Mesodermal cell (in vitro differentiated cells): ENCODE results near the gene PIGX.
"Not testable (repeated sequence)": the region's sequence is repeated elsewhere in the genome, so short reads cannot be mapped to it uniquely, and the experiment has no call there.

Experiments used
- H3K27ac ChIP-seq: 2 replicates; pipeline ENCODE4 v1.7.0; 2013; ENCODE audit warnings: mild to moderate bottlenecking, low read depth, low read length, moderate library complexity; ENCODE audit not compliant: severe bottlenecking
- H3K36me3 ChIP-seq: 2 replicates; pipeline ENCODE4 v1.7.1; 2013; ENCODE audit warnings: mild to moderate bottlenecking, low read length, moderate library complexity; ENCODE audit not compliant: control insufficient read depth, insufficient read depth
- H3K4me1 ChIP-seq: one replicate; pipeline ENCODE4 v1.7.1; 2013; ENCODE audit warnings: mild to moderate bottlenecking, low read length; ENCODE audit not compliant: insufficient read depth, control insufficient read depth, poor library complexity, severe bottlenecking
- H3K4me3 ChIP-seq: 2 replicates; pipeline ENCODE4 v1.7.0; 2013; ENCODE audit warnings: low read length, control low read depth, mild to moderate bottlenecking; ENCODE audit not compliant: insufficient read depth, poor library complexity, severe bottlenecking; ENCODE audit errors: extremely low read depth
- H3K9me3 ChIP-seq: 2 replicates; pipeline ENCODE4 v1.7.1; 2013; ENCODE audit warnings: mild to moderate bottlenecking, low read length, moderate library complexity; ENCODE audit not compliant: control insufficient read depth
- WGBS, 2 experiments: methylation state at CpG; one replicate each; pipeline ENCODE4 v1.1.5; 2013; ENCODE audit warnings: missing lambda C conversion rate in 2 of 2; ENCODE audit not compliant: insufficient coverage in 2 of 2; 5-methylcytosine and 5-hydroxymethylcytosine counted together

The PIGX gene

DNA sequence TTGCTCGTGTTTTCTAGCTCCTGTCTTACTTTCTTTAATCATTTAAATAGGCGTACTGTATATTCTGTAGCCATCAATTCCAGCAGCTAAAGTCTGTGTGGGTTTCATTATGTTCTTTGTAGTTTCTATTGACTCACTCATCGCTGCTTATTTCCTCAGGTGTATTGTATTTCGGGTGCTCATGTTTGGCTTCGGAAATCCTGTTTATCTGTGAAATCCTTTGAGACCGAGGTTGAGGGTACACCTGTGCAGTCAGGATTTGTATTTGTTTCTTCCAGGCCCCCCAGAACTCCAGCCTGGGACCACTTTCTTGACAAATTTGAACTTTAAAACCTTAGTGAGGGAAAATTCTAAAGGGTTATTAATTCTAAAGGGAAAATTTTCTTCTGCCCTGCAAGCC is 25.5 kb downstream of the PIGX start:
- Histone ChIP-seq H3K27ac (no peak overlapping the region), H3K9me3 (no peaks in the 10 kb centered on the region), H3K4me3 (no peak overlapping the region), H3K4me1 (no peaks in the 10 kb centered on the region), H3K36me3 (peaks cover 3% of the 10 kb centered on the region)
- 78 to 97% methylated on average over 5 of the region's 6 CpGs for WGBS, 2 experiments

DNA sequence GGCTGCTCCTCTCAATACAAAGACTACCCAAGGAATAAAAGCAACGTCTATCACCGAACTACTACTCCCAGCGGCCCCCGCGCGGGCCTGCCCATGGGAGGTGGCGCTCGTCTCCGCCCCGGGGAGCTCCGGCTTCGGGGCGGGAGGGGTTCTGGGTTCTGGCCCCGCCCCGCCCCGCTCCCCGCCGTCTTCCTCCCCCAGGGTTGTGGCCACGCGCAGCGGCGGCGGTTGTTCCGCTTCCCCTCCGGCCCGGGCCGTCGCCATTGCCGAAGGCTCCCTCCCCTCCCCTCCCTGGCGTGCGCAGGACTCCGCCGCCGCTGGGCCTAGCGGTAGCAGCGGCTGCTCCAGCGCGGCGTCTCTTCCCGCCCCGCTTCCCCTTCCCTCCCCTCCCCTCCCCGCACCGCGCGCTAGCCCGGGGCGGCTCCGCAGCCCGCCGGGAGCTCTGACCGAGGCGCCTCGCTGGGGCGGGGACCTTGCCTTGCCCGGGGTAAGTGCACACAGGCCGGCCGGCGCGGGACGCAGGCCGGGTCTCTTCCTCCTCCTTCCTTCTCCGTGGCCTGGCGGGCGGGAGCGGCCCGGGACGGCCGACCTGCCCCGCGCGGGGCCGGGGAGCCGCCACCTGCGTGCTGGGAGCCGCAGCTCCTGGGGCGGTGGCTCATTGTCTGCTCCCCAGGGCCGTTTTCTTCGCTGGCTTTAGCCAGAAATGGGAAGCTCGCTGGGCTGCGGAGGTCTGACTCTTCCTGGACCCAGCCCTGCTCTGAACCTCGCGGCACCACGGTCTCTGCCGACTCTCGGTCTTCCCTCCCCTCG is 27.7 kb downstream of the PIGX start, which contains the start of gene PAK2:
PAK2 (plus strand) TSS at position 187 of the 810 bp plus-strand sequence. CDS start 42,790 bp downstream, outside the sequence.
- Histone ChIP-seq H3K9me3 (no peaks in the 10 kb centered on the region), H3K36me3 (peaks cover 9% of the 10 kb centered on the region), H3K4me1 (no peaks in the 10 kb centered on the region), H3K4me3 (peak within 1 kb of the TSS; percentile 97), H3K27ac (peak within 1 kb of the TSS; percentile 94)
- WGBS, 2 experiments = 0% methylated on average over 40 to 57 of the region's 86 CpGs

DNA sequence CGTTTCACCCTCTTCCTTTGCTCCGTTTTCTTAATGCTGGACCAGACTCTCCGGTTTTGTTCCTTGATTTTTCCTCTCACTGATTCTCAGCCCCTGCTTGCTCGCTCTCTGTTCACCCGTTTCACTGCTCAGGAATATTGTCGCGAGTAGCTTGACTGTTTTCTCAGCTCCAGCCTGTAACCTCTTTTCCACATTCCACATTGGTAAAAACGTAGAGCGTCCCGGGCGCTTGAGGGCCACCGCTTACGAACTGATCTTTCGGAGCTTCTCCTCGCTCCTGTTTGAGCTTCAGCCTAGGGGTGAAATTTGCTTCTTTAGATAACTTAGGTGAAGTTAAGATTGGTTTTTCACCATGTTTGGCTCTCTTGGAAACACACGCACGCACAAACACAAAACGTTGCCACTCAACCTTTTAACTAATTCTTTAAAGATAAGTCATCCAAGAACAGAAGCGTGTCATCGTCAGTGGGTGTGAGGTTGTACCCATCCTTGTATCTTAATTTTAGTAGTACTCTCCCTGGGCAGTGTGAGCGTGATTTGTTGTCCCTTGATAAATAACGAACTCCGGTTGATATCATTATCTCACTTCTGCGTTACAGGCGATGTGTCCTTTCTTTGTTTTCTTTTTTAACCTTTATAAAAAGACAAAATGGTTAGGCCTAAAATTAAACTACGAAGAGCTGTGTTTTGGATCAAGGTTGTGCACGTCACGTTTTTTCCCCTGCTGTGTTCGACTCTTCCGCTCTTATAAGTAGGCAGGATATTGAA is 28.5 kb downstream of the PIGX start:
- Histone ChIP-seq H3K4me1 (no peaks in the 10 kb centered on the region), H3K27ac (peak overlapping the region; percentile 94), H3K36me3 (peaks cover 16% of the 10 kb centered on the region), H3K9me3 (no peaks in the 10 kb centered on the region), H3K4me3 (peak overlapping the region; percentile 97)
- WGBS, 2 experiments = 0% methylated on average over 7 to 11 of the region's 30 CpGs

DNA sequence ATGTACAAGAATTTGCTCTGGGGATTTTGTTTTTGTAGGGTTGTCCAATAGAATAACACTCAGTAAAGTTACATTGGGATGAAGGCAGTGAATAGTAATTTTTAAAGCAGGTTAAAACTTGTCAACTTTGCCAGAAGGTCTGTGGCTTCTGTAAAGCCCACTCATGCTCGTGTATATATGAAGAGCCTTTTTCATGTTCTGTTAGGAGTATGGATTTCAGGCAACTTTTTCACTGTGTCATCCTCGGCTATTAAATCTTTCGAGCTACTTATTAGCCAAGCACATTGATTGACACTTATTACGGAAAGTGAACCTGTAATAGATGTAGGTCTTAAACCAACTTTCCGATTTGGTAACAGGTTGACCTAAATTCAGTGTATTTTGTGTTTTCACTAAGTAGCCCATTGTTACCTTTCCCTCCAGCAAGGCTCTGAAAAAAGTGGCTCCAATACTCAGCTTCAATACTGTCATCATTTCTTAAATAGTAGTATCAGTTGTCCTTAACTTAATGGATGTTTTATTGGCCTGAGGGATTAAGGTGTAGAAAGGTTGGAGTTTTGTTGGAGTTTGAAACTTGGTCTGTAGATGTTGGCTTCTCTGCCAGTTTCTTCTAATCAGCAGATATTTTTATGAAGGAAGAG is 29.2 kb downstream of the PIGX start:
- H3K9me3 ChIP-seq = no peaks in the 10 kb centered on the region
- H3K4me1 ChIP-seq = no peaks in the 10 kb centered on the region
- WGBS, 2 experiments = 59 to 80% methylated on average over 1 to 3 of the region's 5 CpGs
- peaks cover 23% of the 10 kb centered on the region for H3K36me3 ChIP-seq
- H3K4me3 ChIP-seq = peak overlapping the region; percentile 97
- H3K27ac ChIP-seq = peak overlapping the region; percentile 94

DNA sequence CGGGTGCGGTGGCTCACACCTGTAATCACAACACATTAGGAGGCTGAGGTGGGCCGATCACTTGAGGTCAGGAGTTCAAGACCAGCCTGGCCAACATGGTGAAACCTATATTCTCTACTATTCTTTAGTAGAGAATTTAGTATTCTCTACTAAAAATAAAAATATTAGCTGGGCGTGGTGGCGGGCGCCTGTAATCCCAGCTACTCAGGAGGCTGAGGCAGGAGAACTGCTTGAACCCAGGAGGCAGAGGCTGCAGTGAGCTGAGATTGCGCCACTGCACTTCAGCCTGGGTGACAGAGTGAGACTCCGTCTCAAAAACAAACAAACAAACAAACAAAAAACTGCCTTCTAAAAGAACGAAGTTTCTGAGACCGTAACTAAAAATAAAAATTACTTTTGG is 31.4 kb downstream of the PIGX start:
- not testable (repeated sequence) for H3K27ac ChIP-seq
- 93 to 95% methylated on average over 2 to 5 of the region's 10 CpGs for WGBS, 2 experiments

DNA sequence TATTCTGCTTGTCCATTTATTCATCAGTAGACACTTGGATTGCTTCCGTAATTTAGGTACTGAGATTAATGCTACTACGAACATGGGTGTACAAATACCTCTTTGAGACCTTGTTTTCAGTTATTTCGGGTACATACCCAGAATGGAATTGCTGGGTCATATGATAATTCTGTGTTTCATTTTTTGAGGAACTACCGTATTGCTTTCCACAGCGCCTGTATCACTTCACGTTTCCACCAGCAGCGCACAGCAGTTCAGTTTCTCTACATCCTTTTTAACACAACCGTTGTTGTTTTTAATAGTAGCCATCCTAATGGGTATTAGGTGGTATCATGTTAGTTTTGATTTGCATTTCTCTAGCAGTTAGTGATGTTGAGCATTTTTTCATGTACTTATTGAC is 36.9 kb downstream of the PIGX start:
- Histone ChIP-seq H3K9me3 (peaks cover 10% of the 10 kb centered on the region), H3K36me3 (peaks cover 67% of the 10 kb centered on the region), H3K27ac (no peak overlapping the region), H3K4me3 (no peak overlapping the region), H3K4me1 (no peaks in the 10 kb centered on the region)
- 80 to 96% methylated on average over 3 to 7 of the region's 8 CpGs for WGBS, 2 experiments

More for the DNA sequence above, 31.4 kb downstream of the PIGX start:
- H3K4me3 ChIP-seq, H3K9me3 ChIP-seq, H3K4me1 ChIP-seq: not testable (repeated sequence)
- H3K36me3 ChIP-seq = peaks cover 35% of the 10 kb centered on the region

DNA sequence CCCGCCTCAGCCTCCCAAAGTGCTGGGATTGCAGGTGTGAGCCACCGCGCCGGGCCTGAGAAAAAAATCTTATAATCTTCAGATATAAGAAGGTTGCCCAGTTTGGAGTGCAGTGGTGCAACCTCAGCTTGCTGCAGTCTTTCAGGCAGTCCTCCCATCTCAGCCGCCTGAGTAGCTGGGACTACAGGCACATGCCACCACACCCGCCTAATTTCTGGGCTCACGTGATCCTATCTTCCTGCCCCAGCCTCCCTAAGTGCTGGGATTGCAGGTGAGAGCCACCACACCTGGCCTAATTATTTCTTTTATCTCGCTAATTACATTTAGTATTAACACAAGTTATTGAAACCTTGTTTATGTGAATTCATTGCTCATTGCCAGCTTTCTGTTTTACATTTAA is 41.0 kb downstream of the PIGX start:
- Histone ChIP-seq H3K36me3 (peaks cover 85% of the 10 kb centered on the region), H3K4me1 (no peaks in the 10 kb centered on the region), H3K4me3 (no peak overlapping the region), H3K9me3 (peaks cover 29% of the 10 kb centered on the region), H3K27ac (no peak overlapping the region)
- WGBS, 2 experiments = 93 to 100% methylated on average over 3 to 5 of the region's 8 CpGs

DNA sequence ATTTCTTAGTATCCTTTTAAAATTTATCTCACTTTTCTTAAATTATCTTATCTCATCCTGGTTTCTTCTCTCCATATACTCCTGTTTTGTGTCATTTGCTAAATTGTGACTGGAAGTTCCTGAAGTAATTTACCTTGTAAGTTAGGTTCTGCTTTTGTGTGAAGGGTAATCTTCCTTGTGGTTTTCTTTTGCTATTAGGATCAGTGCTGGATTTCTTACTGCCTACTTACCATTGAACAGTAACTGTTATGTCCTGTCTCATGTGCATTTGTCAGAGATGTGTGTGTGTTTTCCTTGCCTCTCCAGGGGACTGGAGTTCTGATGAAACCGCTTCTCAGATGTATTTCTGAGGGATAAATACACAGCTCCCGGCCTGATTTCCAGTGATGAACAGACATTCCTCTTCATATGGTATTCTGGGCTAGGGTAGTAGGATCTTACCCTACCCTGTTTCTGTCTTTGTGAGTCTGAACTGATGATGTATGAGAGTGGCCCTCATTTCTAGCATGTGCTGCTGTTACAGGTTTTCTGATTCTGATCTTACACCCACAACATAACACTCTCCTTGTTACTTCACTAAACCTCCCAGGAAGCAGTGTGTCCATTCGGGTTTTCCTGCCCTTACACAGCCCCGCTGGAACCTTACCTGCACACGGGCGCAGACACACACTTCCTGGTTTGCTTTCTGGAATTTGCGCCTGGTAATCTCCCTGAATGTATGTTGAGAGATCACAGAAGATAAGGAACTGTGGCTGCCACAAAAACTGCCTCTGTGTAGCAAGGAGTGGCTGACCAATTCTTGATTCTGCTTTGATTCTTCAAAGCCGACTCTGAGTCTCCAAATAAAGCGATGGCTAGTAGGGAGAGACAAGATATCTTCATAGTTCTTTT is 42.2 kb downstream of the PIGX start:
- H3K9me3 ChIP-seq = peaks cover 26% of the 10 kb centered on the region
- H3K4me1 ChIP-seq = no peaks in the 10 kb centered on the region
- no peak overlapping the region for H3K4me3 ChIP-seq
- 94 to 97% methylated on average over 8 to 9 of the region's 9 CpGs for WGBS, 2 experiments
- no peak overlapping the region for H3K27ac ChIP-seq
- H3K36me3 ChIP-seq = peaks cover 87% of the 10 kb centered on the region

DNA sequence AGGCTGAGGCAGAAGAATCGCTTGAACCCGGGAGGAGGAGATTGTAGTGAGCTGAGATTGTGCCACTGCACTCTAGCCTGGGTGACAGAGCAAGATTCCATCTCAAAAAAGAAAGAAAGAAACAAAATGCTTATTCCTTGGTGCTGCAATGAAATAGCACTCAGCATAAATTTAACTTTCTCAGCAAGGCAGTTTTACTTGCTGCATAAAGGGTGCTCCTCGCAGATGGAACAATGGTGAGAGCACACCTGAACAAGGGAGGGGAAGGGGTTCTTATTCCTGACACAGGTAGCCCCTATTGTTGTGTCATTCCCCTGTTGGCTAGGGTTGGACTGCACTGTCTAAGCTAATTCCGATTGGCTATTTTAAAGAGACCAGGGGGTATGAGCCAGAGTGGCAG is 44.6 kb downstream of the PIGX start:
- WGBS, 2 experiments = 73 to 84% methylated on average over 3 to 4 of the region's 4 CpGs
- H3K27ac ChIP-seq = no peak overlapping the region
- no peak overlapping the region for H3K4me3 ChIP-seq
- peaks cover 35% of the 10 kb centered on the region for H3K9me3 ChIP-seq
- no peaks in the 10 kb centered on the region for H3K4me1 ChIP-seq
- peaks cover 85% of the 10 kb centered on the region for H3K36me3 ChIP-seq
